ENCODE results near the gene VIPR2.
A peak's percentile ranks its signal among the peaks of the same experiment; 100 is the strongest.
"Not testable (repeated sequence)": the region's sequence is repeated elsewhere in the genome, so short reads cannot be mapped to it uniquely, and the experiment has no call there.

The VIPR2 gene

GRCh38 chr7:159128767-159129166, 15.9 kb downstream of the VIPR2 start:
- Histone ChIP-seq H3K4me1 (no peaks in the 10 kb centered on the region), H3K4me3 (no peak overlapping the region), H3K27ac (no peak overlapping the region), H3K9me3 (no peaks in the 10 kb centered on the region), H3K36me3 (peaks cover 0 to 8% (median 0%) of the 10 kb centered on the region in 3 donors), H3K27me3 (no peaks in the 10 kb centered on the region)
- peak in 1 of 2 donors; percentile 25 for DNase-seq
- intact Hi-C loops (cut with DNase I; ENCODE audit: low total_unique reads), result no loop called here
- TF ChIP-seq CTCF (IDR thresholded peaks at IDR 0.05), result no peak

- H3K9me3 ChIP-seq, result no peaks in the 10 kb centered on the region
- intact Hi-C loops (cut with DNase I; ENCODE audit: low total_unique reads), result no loop called here
- peak in 1 of 2 donors; percentile 51 for DNase-seq
- H3K27me3 ChIP-seq, result no peaks in the 10 kb centered on the region
- no peak overlapping the region for H3K4me3 ChIP-seq
- peaks cover 0 to 8% (median 0%) of the 10 kb centered on the region in 3 donors for H3K36me3 ChIP-seq
- H3K27ac ChIP-seq, result no peak overlapping the region
- TF ChIP-seq CTCF (IDR thresholded peaks at IDR 0.05), result no peak
- H3K4me1 ChIP-seq, result no peaks in the 10 kb centered on the region
Observed at GRCh38 chr7:159127691-159128642, 16.7 kb downstream of the VIPR2 start.

GRCh38 chr7:159126311-159127260, 18.1 kb downstream of the VIPR2 start:
- Histone ChIP-seq H3K4me3 (no peak overlapping the region), H3K36me3 (peaks cover 0 to 8% (median 0%) of the 10 kb centered on the region in 3 donors), H3K4me1 (no peaks in the 10 kb centered on the region), H3K27me3 (no peaks in the 10 kb centered on the region), H3K9me3 (no peaks in the 10 kb centered on the region), H3K27ac (no peak overlapping the region)
- no peak for TF ChIP-seq CTCF (IDR thresholded peaks at IDR 0.05)
- DNase-seq, result peak in 1 of 2 donors; percentile 21
- intact Hi-C loops (cut with DNase I; ENCODE audit: low total_unique reads), result no loop called here

- H3K9me3 ChIP-seq, result no peaks in the 10 kb centered on the region
- intact Hi-C loops (cut with DNase I; ENCODE audit: low total_unique reads), result no loop called here
- H3K27ac ChIP-seq, result no peak overlapping the region
- no peak for DNase-seq
- peaks cover 0 to 6% (median 0%) of the 10 kb centered on the region in 3 donors for H3K36me3 ChIP-seq
- no peak for TF ChIP-seq CTCF (IDR thresholded peaks at IDR 0.05)
- no peaks in the 10 kb centered on the region for H3K27me3 ChIP-seq
- no peaks in the 10 kb centered on the region for H3K4me1 ChIP-seq
- H3K4me3 ChIP-seq, result no peak overlapping the region
Observed at GRCh38 chr7:159125955-159126270, 18.8 kb downstream of the VIPR2 start.

GRCh38 chr7:159125104-159125954, 19.3 kb downstream of the VIPR2 start:
- no peak for TF ChIP-seq CTCF (IDR thresholded peaks at IDR 0.05)
- Histone ChIP-seq H3K4me1 (no peaks in the 10 kb centered on the region), H3K27ac (no peak overlapping the region), H3K4me3 (no peak overlapping the region), H3K36me3 (peaks cover 0 to under 1% (median 0%) of the 10 kb centered on the region in 3 donors), H3K27me3 (no peaks in the 10 kb centered on the region), H3K9me3 (no peaks in the 10 kb centered on the region)
- intact Hi-C loops (cut with DNase I; ENCODE audit: low total_unique reads), result no loop called here
- DNase-seq, result peak in 1 of 2 donors; percentile 40

GRCh38 chr7:159123793-159124192, 20.9 kb downstream of the VIPR2 start:
- H3K27ac ChIP-seq; intact Hi-C loops (cut with DNase I; ENCODE audit: low total_unique reads); H3K27me3 ChIP-seq; H3K4me1 ChIP-seq; DNase-seq; H3K9me3 ChIP-seq; H3K36me3 ChIP-seq; H3K4me3 ChIP-seq: not testable (repeated sequence)

- H3K4me3 ChIP-seq; H3K27ac ChIP-seq; intact Hi-C loops (cut with DNase I; ENCODE audit: low total_unique reads); H3K36me3 ChIP-seq; H3K4me1 ChIP-seq; H3K9me3 ChIP-seq; DNase-seq; H3K27me3 ChIP-seq: not testable (repeated sequence)
Observed at GRCh38 chr7:159123294-159123693, 21.4 kb downstream of the VIPR2 start.

All from tibial artery (tissue), 4 donors.